H1 (cell line): Measurements from ENCODE around the gene COPG1. TPM values are rescaled to one million over a fixed set of nuclear protein-coding genes. Genes with fewer than 3 reads are reported as not detected.

ENCODE experiments used
- CTCF ChIA-PET: fragments of 300-600 bp; sonication (Branson Sonifier 250); formaldehyde crosslinking; loops from one replicate; lab custom pipeline; 2021; ENCODE audit not compliant: partially characterized antibody; lab: Charles Lee
- POLR2A ChIA-PET: fragments of 300-600 bp; sonication (Branson Sonifier 250); formaldehyde crosslinking; loops from one replicate; lab custom pipeline; 2021; ENCODE audit warnings: inconsistent platforms; ENCODE audit not compliant: partially characterized antibody; lab: Charles Lee
- DNase-seq, 2 experiments: peaks; one replicate each; pipeline versions ENCODE4 v3.0.0 to v3.0.0-alpha.2; 2010 to 2022; ENCODE audit warnings: low spot score in 2 of 2, low read depth in 1 of 2, mixed read lengths in 1 of 2
- FAIRE-seq: peaks from 2 replicates; lab custom pipeline; 2011; peaks lifted over from hg19 to GRCh38; lab: Jason Lieb, UNC
- H2AFZ ChIP-seq: 2 replicates; pipeline ENCODE4 v1.8.1; 2012; ENCODE audit warnings: low read length, inconsistent platforms
- H2AK5ac ChIP-seq: 2 replicates; pipeline ENCODE4 v1.6.1; 2013; ENCODE audit warnings: low read depth, low read length
- H2BK120ac ChIP-seq: replicated peaks from 2 replicates; pipeline ENCODE3; 2013; ENCODE audit warnings: low read depth, low read length, inconsistent platforms
- H2BK12ac ChIP-seq: 2 replicates; pipeline ENCODE4 v1.6.1; 2013; ENCODE audit warnings: low read depth, low read length
- H2BK15ac ChIP-seq: 2 replicates; pipeline ENCODE4 v1.6.1; 2013; ENCODE audit warnings: low read length
- H2BK20ac ChIP-seq: 2 replicates; pipeline ENCODE4 v1.6.1; 2013; ENCODE audit warnings: low read length
- H2BK5ac ChIP-seq: 2 replicates; pipeline ENCODE4 v1.6.1; 2013; ENCODE audit warnings: low read depth, low read length
- H3K14ac ChIP-seq: 2 replicates; pipeline ENCODE4 v1.6.1; 2013; ENCODE audit warnings: inconsistent platforms; ENCODE audit not compliant: insufficient read length
- H3K18ac ChIP-seq: 2 replicates; pipeline ENCODE4 v1.6.1; 2013; ENCODE audit warnings: low read length; ENCODE audit errors: extremely low read depth
- H3K23ac ChIP-seq: 2 replicates; pipeline ENCODE4 v1.6.1; 2013; ENCODE audit warnings: inconsistent platforms; ENCODE audit not compliant: insufficient read length
- H3K23me2 ChIP-seq: 2 replicates; pipeline ENCODE4 v1.6.1; 2013; ENCODE audit warnings: low read depth, low read length
- H3K27ac ChIP-seq: 2 replicates; pipeline ENCODE4 v1.6.1; 2011; ENCODE audit warnings: low read depth, low read length, inconsistent platforms
- H3K27me3 ChIP-seq, 4 experiments: replicated peaks in 1 of 4; 1 replicate in 1 of 4; 2 replicates in 3 of 4; pipeline versions ENCODE4 v1.6.1 to v1.8.1; 2011 to 2013; ENCODE audit warnings: low read length in 3 of 4, mild to moderate bottlenecking in 3 of 4, inconsistent platforms in 2 of 4, mixed read lengths in 2 of 4, moderate library complexity in 1 of 4; ENCODE audit not compliant: control insufficient read depth in 3 of 4, insufficient read depth in 3 of 4; ENCODE audit errors: extremely low read depth in 1 of 4
- H3K36me3 ChIP-seq, 4 experiments: 2 replicates each; pipeline versions ENCODE4 v1.6.1 to v1.8.1; 2011 to 2013; ENCODE audit warnings: mild to moderate bottlenecking in 4 of 4, low read length in 3 of 4, moderate library complexity in 2 of 4, control low read depth in 1 of 4, inconsistent platforms in 1 of 4; ENCODE audit not compliant: insufficient read depth in 4 of 4, control insufficient read depth in 2 of 4
- H3K4ac ChIP-seq: replicated peaks from 2 replicates; pipeline ENCODE3; 2013; ENCODE audit warnings: low read length, low read depth, mixed read lengths, inconsistent platforms; ENCODE audit not compliant: insufficient read length
- H3K4me1 ChIP-seq, 4 experiments: replicated peaks in 1 of 4; 1 replicate in 1 of 4; 2 replicates in 3 of 4; pipeline versions ENCODE4 v1.6.1 to v1.8.1; 2011 to 2013; ENCODE audit warnings: low read length in 3 of 4, inconsistent platforms in 2 of 4, mixed read lengths in 1 of 4; ENCODE audit not compliant: insufficient read depth in 4 of 4, control insufficient read depth in 3 of 4
- H3K4me2 ChIP-seq, 2 experiments: 2 replicates each; pipeline versions ENCODE4 v1.6.1 to v1.8.1; 2011 to 2013; ENCODE audit warnings: low read depth in 2 of 2, low read length in 2 of 2, control low read depth in 1 of 2, inconsistent platforms in 1 of 2, mild to moderate bottlenecking in 1 of 2; ENCODE audit not compliant: insufficient read depth in 1 of 2
- H3K4me3 ChIP-seq, 4 experiments: fragments of 200-600, 300-600 bp in 1 of 4; sonication (generic), shearing (Covaris generic), sonication (Bioruptor Twin) in 1 of 4; 2 replicates each; pipeline versions ENCODE4 v1.5.1 to v1.8.1; 2011 to 2016; ENCODE audit warnings: low read length in 4 of 4, low read depth in 3 of 4, control low read depth in 2 of 4, inconsistent platforms in 2 of 4, mild to moderate bottlenecking in 2 of 4, mixed read lengths in 1 of 4, moderate library complexity in 1 of 4; ENCODE audit not compliant: insufficient read depth in 2 of 4; ENCODE audit errors: extremely low read depth in 1 of 4
- H3K56ac ChIP-seq: replicated peaks from 2 replicates; pipeline ENCODE3; 2013; ENCODE audit warnings: low read depth, mild to moderate bottlenecking, mixed read lengths, low read length, inconsistent platforms; ENCODE audit not compliant: insufficient read length
- H3K79me1 ChIP-seq: 2 replicates; pipeline ENCODE4 v1.6.1; 2013; ENCODE audit warnings: low read depth, low read length, control low read depth
- H3K79me2 ChIP-seq, 2 experiments: 2 replicates each; pipeline versions ENCODE4 v1.6.1 to v1.8.1; 2012 to 2013; ENCODE audit warnings: low read length in 2 of 2, mild to moderate bottlenecking in 2 of 2, inconsistent platforms in 1 of 2; ENCODE audit not compliant: insufficient read depth in 2 of 2, control insufficient read depth in 1 of 2
- H3K9ac ChIP-seq, 4 experiments: replicated peaks in 1 of 4; 1 replicate in 1 of 4; 2 replicates in 3 of 4; pipeline versions ENCODE4 v1.6.1 to v1.8.1; 2011 to 2013; ENCODE audit warnings: low read depth in 3 of 4, low read length in 3 of 4, control low read depth in 2 of 4, mild to moderate bottlenecking in 2 of 4, moderate library complexity in 2 of 4, inconsistent platforms in 1 of 4; ENCODE audit errors: extremely low read depth in 1 of 4
- H3K9me3 ChIP-seq, 2 experiments: 2 replicates each; pipeline versions ENCODE4 v1.6.1 to v1.8.1; 2012 to 2013; ENCODE audit warnings: mild to moderate bottlenecking in 2 of 2, moderate library complexity in 2 of 2, control low read depth in 1 of 2, inconsistent platforms in 1 of 2, low read depth in 1 of 2, low read length in 1 of 2, mixed read lengths in 1 of 2; ENCODE audit not compliant: insufficient read depth in 2 of 2
- H4K20me1 ChIP-seq, 2 experiments: replicated peaks in 1 of 2; 2 replicates each; pipeline versions ENCODE3 to v1.8.1; 2011 to 2013; ENCODE audit warnings: inconsistent platforms in 2 of 2, low read length in 2 of 2, mild to moderate bottlenecking in 1 of 2; ENCODE audit not compliant: insufficient read depth in 2 of 2, control insufficient read depth in 1 of 2
- H4K5ac ChIP-seq: 2 replicates; pipeline ENCODE4 v1.6.1; 2013; ENCODE audit warnings: low read length, low read depth, mixed read lengths, inconsistent platforms; ENCODE audit not compliant: insufficient read length
- H4K8ac ChIP-seq: 2 replicates; pipeline ENCODE4 v1.8.0; 2013; ENCODE audit warnings: mild to moderate bottlenecking, moderate library complexity, low read length, inconsistent platforms; ENCODE audit not compliant: insufficient read depth; ENCODE audit errors: extremely low read depth
- H4K91ac ChIP-seq: replicated peaks from 2 replicates; pipeline ENCODE3; 2013; ENCODE audit warnings: low read length, mixed read lengths, inconsistent platforms; ENCODE audit not compliant: insufficient read length
- ASH2L ChIP-seq: fragments of 200-600, 300-600 bp; sonication (generic); IDR thresholded peaks from one replicate; pipeline ENCODE4 v1.7.1; 2017; ENCODE audit warnings: low read length
- CBX5 ChIP-seq: fragments of 300-800, 300-1000 bp; sonication (generic); IDR thresholded peaks from 2 replicates; pipeline ENCODE4 v1.7.1; 2016; ENCODE audit warnings: antibody characterized with exemption, low read length, low read depth
- CEBPB ChIP-seq: IDR thresholded peaks from 2 replicates; pipeline ENCODE4 v1.6.1; 2012; ENCODE audit warnings: low read depth, low read length
- CTCF ChIP-seq, 3 experiments: IDR thresholded peaks; 1 replicate in 2 of 3; 2 replicates in 1 of 3; pipeline versions ENCODE4 v1.5.1 to v1.6.1; 2011; ENCODE audit warnings: low read length in 3 of 3, mild to moderate bottlenecking in 3 of 3, inconsistent platforms in 2 of 3, low read depth in 1 of 3, moderate library complexity in 1 of 3; ENCODE audit not compliant: insufficient read depth in 1 of 3; ENCODE audit errors: control extremely low read depth in 1 of 3
- EP300 ChIP-seq, 2 experiments: IDR thresholded peaks; 1 replicate in 1 of 2; 2 replicates in 1 of 2; pipeline ENCODE4 v1.6.1; 2011 to 2012; ENCODE audit warnings: low read depth in 2 of 2, low read length in 2 of 2, mild to moderate bottlenecking in 2 of 2, borderline replicate concordance in 1 of 2, inconsistent platforms in 1 of 2, moderate library complexity in 1 of 2
- NANOG ChIP-seq: IDR thresholded peaks from 2 replicates; pipeline ENCODE4 v1.6.1; 2011; ENCODE audit warnings: low read length, low read depth, mild to moderate bottlenecking, inconsistent platforms; ENCODE audit not compliant: insufficient read depth, poor library complexity, severe bottlenecking
- SIRT6 ChIP-seq: IDR thresholded peaks from one replicate; pipeline ENCODE4 v1.7.1; 2012; ENCODE audit warnings: low read length, inconsistent platforms
- SIX5 ChIP-seq: IDR thresholded peaks from 2 replicates; pipeline ENCODE4 v1.6.1; 2011; ENCODE audit warnings: mild to moderate bottlenecking, low read depth, low read length
- SP1 ChIP-seq: IDR thresholded peaks from 2 replicates; pipeline ENCODE4 v1.6.1; 2011; ENCODE audit warnings: low read depth, low read length
- SP4 ChIP-seq: IDR thresholded peaks from 2 replicates; pipeline ENCODE4 v1.6.1; 2012; ENCODE audit warnings: low read length, inconsistent platforms
- TCF12 ChIP-seq: IDR thresholded peaks from 2 replicates; pipeline ENCODE4 v1.6.1; 2011; ENCODE audit warnings: low read depth, mild to moderate bottlenecking, low read length
- TEAD4 ChIP-seq: IDR thresholded peaks from 2 replicates; pipeline ENCODE4 v1.6.1; 2012; ENCODE audit warnings: low read depth, low read length, inconsistent platforms, mixed read lengths
- WGBS, 2 experiments: shearing (Covaris generic) in 1 of 2; methylation state at CpG; one replicate each; pipeline versions ENCODE4 v1.1.6 to v1.1.7; 2013 to 2015; ENCODE audit warnings: low lambda C conversion rate in 2 of 2, mixed read lengths in 2 of 2, inconsistent platforms in 1 of 2, low coverage in 1 of 2, missing lambda C conversion rate in 1 of 2; ENCODE audit not compliant: insufficient replicate concordance in 2 of 2, insufficient coverage in 1 of 2, insufficient read length in 1 of 2; ENCODE audit errors: extremely low coverage in 1 of 2, missing lambda C conversion rate in 1 of 2; 5-methylcytosine and 5-hydroxymethylcytosine counted together
- polyA plus RNA-seq, 7 experiments: library from polyadenylated mRNA; depleted of rRNA in 3 of 7; stranded (reverse) in 5 of 7; unstranded in 2 of 7; fragments of >200 nt in 5 of 7; fragments of 200-250 nt in 2 of 7; gene quantifications; 1 replicate in 5 of 7; 2 replicates in 1 of 7; 4 replicates in 1 of 7; pipeline versions ENCODE4 v1.2.1 to v1.2.3, GENCODE V29; 2011 to 2013; ENCODE audit warnings: missing spikeins in 2 of 7, mixed read lengths in 2 of 7
- total RNA-seq: library from RNA; stranded (reverse); fragmentation: NEBNext Ultra II Directional; extraction: Animal tissue kit (Norgen Biotek cat#: 25700); gene quantifications from 2 replicates; pipeline ENCODE4 v1.2.1, GENCODE V29; 2021

COPG1 gene
- total and polyA plus RNA-seq, 2 of the 8 experiments (the other 6 are each of a cell fraction or from before 2014, with no cell fraction given), result 52.7 to 106 TPM

GRCh38 chr3:129245141-129245540, 4.3 kb upstream of the COPG1 start:
- Histone ChIP-seq H3K27me3 (no peaks in the 10 kb centered on the region), H3K4me2 (no peak overlapping the region), H2AK5ac (no peak overlapping the region), H3K56ac (no peak overlapping the region), H3K4ac (no peak overlapping the region), H2BK15ac (no peak overlapping the region), H3K14ac (no peak overlapping the region), H4K91ac (no peak overlapping the region), H4K5ac (no peak overlapping the region), H2BK120ac (no peak overlapping the region), H4K8ac (no peak overlapping the region), H3K79me2 (peaks cover 0 to 7% of the 10 kb centered on the region in 2 experiments; a peak in 3 of 4 replicates), H3K9ac (no peak overlapping the region), H2BK5ac (no peak overlapping the region), H3K36me3 (no peaks in the 10 kb centered on the region), H2BK20ac (no peak overlapping the region), H3K27ac (no peak overlapping the region), H3K23ac (no peak overlapping the region), H3K4me1 (peaks cover 1 to 3% (median 2%) of the 10 kb centered on the region in 4 experiments; a peak in 5 of 7 replicates), H4K20me1 (peaks cover 0 to 1% of the 10 kb centered on the region in 2 experiments), H3K4me3 (no peak overlapping the region), H2AFZ (no peak overlapping the region), H3K18ac (no peak overlapping the region), H2BK12ac (no peak overlapping the region), H3K79me1 (peaks cover 4% of the 10 kb centered on the region; the same call in 1 of the 2 replicates), H3K9me3 (no peaks in the 10 kb centered on the region), H3K23me2 (peaks cover 9% of the 10 kb centered on the region)
- ChIA-PET POLR2A (interaction anchor here (0.8 to 4.4 kb wide), 10 partner anchors 17 to 82 kb away, joined by 3 to 39 read pairs (median 4); partner anchors contain the start of gene CNBP), CTCF (interaction anchor here (0.5 to 4.6 kb wide), 60 partner anchors 9 to 369 kb away, joined by 3 to 45 read pairs (median 4); partner anchors contain the start of genes CNBP and GP9)
- DNase-seq, result no peak
- WGBS, 2 experiments, result 90% methylated on average over 5 of the region's 5 CpGs; no CpG with 5 or more reads in 1 of the 2 experiments
- FAIRE-seq, result no peak
- TF ChIP-seq SP1 (no peak), NANOG (no peak), CEBPB (no peak), CTCF (IDR thresholded peaks at IDR 0.05; ENCODE audit: control extremely low read depth in 1 of 3, insufficient read depth in 1 of 3, low read depth in 1 of 3, low read length in 3 of 3) (no peak), EP300 (IDR thresholded peaks at IDR 0.05; ENCODE audit: borderline replicate concordance in 1 of 2, low read depth in 2 of 2, low read length in 2 of 2) (no peak), TCF12 (no peak), SIRT6 (no peak), TEAD4 (no peak), SP4 (no peak), ASH2L (no peak), CBX5 (no peak), SIX5 (no peak)
